T-helper 9 cell (primary cell): Measurements from ENCODE around the gene SHMT2.

Source experiments
- DNase-seq: peaks from one replicate; pipeline ENCODE4 v3.0.0-alpha.2; 2020

SHMT2 gene

DNA sequence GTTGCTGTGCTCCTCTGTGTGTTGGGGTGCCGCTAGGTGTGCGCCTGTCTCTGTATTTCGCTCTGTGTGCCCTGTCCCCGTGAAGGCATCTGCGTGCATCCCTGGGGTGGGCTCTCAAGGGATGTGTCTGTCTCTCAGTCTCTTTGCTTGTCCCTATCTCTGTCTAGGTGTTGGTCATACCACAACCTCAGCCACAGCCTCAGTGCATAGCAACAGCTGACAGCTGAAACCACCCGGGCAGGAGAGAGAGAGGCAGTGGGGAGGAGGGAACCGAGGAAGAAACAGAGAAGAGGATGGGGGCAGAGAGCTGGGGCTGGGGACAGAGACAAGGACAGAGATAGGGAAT lies 13.9 kb upstream of the SHMT2 start:
- DNase-seq = no peak

DNA sequence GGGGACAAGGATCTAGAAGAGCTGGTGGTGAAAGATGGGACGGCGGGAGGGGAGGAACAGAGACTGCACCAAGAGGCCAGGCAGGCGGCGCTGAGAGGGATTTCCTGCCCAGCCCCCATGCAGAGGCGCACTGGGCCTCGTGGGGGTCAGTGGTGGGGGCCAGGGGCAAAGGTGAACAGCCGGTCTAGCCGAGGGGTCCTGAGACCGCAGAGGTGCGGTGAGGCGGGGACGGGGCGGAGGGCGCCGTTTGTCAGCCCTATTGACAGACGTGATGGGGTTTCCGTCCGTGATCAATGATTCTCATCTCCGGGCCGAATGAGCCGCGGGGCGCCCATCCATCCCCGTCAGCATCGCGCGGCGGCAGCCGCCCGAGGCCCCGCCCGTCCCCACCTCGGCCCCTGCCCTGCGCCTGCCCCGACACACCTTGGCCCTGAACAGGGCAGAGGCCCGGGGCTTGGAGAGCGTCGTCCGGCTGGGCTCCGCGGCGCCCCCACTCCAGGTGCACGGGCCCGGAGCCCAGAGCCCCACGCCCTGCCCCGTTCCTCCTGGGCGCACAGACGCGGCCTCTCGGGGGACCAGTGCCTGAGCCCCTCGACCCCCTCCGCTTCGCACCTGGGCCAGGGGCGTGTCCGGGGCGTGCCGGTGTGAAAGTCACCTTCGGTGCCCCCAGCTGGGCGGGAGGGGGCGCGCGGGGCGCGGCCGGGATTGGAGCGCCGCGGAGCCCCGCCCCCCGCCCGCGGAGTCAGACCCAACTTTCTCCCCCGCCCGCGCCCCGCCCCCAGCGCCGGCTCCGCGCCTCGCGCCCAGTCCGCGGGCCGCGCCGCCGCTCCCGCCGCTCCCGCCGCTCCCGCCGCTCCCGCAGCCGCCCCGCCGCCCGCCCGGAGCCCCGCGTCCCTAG lies 13.2 kb upstream of the SHMT2 start, which contains the start of gene NXPH4:
Gene NXPH4, plus strand, starts transcription at position 781 of the 898 bp plus-strand sequence. CDS start 176 bp downstream, outside the sequence.
- DNase-seq = peak; percentile 55

DNA sequence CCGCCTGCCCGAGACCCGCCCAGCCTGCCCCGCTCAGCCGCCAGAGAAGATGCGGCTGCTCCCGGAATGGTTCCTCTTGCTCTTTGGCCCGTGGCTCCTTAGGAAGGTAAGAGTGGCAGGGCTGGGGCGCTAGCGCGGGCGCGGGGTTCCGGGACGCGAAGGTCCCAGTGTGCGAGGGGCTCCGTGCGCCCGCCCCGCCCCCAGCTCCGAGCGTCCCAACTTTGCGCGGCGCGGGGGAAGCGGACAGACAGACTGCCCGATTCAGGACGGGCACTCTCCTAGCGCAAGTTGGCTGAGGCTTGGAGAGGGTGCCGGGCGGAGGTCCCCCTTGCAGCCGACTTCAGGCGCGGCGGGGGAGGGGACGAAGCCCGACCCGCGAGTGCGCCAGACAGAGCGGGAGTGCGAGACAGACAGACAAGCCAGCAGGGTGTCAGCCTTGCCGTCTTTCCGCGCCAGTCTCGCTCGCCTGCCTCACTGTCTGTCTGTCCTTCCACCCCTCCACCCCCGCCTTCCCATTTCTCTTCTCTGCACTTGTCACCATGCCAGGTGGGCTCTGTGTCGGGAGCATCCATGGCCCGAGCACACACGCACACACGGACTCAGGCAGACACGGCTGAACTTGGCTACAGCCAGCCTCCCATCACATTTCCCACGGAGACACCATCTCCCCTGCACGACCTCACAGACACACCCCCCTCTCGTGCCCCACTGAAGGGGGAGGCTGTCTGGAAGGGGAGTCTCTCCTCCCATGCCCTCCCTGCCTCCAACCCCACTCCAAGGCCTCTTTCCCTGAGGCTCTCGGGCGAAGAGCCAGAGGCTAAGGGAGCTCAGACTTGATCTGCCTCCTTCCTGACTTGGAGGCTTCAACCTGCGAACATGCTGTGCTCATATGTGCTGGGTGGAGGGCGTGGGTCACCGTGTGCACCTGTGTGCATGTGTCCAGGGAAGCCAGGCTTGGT lies 12.3 kb upstream of the SHMT2 start:
- DNase-seq = peak; percentile 23

DNA sequence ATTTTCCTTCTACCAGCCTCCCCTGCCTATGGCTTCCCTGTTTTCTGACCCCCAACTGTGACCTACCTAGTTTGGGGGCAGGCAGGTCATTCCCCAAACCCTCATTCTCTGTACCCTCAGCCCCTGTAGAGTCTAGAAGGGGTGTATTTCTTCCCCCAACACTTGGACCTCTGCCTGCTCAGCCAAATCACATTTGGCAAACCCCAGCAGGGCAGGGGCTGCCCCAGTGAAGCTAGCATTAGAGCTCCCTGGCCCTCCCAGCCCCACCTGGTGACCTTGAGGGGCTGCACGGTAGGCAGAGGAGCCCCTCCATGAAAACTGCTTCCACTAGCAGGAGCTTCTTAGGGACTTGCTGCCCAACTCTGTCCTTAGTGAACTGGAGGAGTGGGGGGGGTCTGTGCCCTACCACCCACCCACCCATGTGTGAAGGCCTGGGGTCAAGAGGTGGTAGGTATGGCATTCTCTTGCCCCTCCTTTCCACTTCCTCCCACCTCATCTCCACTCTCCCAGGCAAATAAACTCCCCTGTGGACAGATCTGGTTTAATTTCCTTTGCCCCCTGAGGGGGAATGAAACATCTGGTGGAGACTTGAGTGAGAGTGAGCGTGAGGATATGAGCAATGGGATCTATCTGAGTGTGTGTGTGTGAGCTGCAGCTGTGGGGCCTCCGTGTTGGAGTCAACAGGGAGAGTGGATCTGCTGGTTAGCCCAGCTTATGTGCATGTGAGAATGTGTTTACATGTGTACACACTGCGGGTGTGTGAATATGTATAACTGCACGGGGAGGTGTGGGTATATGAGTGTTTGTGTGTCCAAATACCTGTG lies 11.3 kb upstream of the SHMT2 start:
- DNase-seq = no peak

DNA sequence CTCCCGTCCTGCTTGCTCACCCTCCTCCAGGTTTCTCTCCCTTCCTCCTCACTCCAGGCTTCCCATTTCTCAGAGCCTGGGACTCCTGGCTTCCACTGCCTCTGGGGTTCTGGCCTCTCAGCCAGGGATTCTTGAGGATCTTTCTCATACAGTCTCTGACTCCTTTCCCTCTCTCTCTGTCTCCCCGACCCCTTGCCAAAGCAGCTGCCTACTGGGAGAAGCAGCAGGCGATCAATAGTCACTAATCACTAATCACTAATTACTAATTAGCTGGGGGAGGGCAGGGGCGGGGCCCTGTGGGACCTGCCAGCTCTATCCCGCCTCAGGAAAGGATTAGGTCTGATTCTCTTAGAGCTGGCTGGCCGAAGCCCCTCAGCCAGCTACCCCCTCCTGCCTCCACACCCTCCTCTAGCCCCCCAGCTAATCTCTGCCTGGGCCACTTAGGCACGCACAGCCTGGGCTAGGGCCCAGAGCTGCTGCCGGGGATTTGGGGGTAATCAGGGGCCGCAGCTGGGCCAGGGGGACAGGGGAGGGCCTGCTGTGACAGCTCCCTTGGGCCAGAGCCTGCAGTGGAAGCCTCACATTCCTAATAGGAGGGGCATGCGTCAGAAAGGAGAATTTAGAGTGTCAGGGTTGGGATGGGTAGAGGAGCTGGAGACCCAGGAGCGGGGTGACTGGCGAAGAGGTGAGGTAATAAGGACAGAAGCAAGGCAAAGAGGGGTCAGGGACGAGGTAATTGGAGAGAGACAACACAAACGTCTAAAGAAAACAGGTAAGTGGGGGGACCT lies 10.1 kb upstream of the SHMT2 start:
- DNase-seq = no peak

DNA sequence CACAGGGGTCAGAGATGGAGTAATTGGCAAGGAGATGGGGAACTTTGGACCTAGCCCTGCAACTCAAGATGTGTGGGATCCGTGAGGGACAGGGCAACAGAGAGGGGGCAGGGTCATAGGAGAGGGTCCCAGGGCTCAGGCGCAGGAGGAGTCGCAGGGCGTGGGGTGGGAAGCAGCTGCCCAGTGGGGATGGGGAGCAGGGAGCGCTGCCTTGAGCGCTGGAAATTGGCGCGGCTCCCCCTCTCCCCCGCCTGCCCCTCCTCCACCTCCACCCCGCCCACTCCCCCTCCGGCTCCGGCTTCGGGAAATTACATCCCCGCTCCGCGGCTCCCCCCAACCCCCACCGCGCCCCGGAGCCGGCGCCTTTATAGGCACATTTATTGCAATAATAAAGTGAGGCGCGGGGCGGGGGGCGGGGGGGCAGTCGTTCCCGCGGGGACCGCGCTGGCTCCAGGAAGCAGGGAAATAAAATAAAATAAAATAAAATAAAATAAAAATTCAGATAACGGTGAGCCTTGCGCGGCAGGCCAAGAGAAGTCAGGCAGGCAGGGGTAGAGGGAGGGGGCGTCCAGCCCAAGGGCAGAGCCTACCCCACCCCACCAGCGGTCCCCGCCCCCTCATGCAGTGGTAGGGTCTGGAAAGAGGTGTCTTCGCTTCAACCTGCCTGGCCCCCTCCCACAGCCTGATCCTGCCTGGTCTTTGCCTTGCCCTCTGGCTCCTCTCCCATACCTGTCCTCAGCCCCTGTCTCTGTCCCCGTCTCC lies 9.3 kb upstream of the SHMT2 start:
- no peak for DNase-seq

DNA sequence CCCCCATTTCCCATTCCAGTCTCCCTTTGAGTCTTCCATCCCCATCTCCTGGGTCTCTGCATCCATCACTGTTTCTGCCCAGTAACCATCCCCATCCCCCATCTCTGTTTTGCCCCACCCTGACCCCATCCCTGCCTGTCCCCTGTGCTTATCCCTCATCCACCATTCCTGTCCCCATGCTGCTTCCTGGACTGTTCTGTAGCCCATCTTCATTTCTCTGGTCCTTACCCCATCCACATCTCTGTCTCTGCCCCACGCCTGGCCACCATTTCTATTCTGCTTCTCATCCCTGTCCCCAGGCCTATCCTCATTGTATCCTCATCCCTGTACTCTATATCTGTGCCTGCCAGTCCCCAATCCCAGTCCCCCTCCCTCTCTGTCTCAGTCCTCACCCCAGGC lies 8.7 kb upstream of the SHMT2 start:
- DNase-seq = no peak

DNA sequence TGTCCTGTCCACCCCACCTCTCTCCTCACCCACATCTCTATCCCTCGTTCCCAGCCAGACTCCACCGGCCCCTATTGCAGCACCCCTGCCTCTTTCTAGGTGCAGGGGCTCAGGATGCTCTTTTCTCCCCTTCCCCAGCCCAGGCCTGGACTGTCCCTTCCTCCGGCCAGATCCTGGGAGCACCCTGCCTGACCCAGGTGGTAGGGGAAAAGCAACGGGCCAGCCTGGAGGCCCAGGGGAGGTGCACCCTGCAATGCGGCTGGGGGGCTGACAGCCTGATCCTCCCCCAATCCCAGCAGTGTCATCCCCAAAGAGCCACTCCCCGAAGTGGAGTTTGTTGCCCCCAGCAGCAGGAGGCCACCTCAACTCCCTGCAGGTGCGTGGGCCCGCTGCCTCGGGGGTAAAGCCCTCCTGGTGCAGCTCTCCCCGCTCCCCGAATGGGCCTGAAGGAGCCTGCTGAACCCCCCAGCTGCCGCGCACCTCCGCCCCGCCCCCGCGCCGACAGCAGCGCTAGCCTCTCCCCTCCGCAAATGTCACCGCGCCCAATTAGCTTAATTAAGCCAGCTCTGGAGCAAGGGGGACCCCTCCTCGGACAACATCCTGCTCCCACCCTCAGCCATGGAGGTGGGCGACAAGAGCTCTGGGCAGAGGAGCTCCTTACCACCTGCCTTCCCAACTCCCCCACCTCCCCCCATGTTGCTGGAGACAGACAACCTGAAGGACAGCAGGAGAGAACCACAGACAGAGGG lies 8.2 kb upstream of the SHMT2 start:
- no peak for DNase-seq

DNA sequence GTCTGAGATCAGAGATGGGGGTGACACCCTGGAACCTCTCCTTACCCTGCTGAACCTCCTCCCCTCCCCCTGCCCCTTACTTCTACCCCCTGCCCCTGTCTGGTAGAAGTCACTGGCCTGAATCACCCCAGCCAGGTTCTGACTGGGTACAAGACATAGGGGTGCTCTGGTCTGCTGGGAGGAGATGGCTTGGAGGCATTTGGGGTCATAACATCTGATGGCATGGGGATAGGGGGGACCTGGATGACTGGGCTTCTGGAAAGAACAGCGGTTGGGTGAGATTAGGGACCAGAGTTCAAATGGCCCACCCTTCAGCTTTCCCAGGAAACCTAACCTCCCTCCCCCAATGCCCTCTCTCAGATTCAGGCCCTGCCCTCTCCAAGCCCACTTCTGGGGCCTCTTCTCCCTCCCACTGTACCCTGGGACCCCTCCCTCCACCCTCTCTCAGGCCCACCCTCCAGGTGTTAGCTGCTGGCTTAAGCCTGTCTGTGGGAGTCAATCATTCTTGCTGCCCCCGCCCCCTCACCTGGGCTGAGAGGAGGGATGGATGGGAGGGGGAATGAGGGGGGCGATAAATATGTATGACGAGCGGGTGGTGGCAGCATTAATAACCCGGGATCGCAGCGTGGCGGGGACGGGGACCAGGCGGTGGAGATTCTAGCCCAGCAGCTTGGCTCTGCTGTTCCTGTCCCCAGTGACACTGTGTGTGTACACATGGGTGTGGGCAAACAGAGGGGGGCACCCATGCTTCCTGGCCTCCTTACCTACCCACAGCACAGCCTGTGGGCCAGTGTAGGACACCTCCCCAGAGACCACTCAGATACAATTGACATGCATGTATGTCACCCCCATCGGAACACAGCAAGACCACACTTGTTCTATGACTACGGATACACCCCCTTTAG lies 7.0 kb upstream of the SHMT2 start:
- no peak for DNase-seq

DNA sequence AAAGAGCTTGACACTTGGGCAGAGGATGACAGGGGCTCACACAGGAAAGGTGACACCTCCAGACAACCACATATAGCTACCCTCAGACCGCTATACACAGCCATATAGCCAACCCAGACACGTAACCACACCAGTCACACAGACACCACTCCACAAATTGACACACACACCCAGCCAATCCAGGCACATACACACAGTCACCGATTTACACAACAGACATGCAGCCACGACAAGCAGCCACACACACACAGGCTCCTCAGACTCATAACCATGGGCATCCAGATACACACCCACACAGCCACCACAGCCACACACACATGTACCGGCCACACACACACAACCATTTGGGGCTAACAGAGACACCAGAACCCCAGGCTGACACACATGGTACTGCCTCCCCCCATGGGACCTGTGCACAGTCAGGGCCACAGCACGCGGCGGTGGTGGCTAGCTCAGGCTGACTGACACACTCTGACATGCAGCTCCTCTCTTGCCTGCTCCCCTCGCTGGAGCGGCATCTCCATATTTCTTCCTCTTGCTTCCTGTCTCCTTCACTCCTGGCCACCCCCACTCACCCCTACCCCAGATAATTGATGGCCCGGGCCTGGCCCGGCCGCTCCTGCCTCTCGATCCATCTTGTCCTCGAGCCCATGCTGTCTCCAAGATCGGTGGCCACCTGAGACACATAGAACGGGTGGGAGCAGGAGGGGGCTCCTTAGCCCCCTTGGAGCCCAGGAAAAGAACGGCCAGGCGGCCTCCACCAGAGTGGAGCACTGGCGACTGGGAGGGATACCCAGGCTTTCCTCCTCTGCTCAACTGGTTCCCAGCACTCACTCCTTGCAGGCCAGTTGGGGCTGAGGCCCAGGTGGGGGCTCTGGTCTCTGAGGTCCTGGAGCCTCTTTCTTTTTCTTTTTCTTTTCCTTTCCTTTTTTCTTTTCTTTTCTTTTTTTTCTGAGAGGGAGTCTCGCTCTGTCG lies 6.0 kb upstream of the SHMT2 start:
- DNase-seq = no peak

DNA sequence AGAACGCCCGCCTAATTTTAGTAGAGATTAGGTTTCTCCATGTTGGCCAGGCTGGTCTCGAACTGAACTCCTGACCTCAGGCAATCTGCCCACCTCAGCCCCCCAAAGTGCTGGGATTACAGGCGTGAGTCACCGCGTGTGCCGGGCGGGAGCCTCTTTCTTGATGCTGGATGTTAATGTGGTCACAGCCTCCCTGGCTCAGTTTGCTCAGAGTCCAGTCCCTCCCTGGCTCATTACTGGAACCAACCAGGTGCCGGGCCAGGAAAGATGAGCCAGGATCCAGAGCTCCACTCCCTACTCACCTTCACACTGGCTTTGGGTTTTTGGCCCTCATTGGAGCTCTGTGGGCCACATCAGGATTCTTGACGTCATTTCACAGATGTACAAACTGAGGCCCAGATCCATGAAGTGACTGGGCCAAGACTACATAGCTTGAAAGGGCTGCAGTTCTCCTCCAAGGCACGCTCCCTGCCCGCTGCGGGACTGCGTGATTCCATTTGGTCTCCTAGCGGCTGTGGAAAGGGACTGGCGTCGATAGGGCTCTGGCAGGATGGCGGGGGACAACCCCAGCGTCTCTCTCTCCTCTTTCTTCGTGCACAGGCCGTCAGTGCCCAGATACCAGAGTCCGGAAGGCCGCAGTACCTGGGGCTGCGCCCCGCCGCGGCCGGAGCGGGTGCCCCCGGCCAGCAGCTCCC lies 5.1 kb upstream of the SHMT2 start:
- DNase-seq = no peak

DNA sequence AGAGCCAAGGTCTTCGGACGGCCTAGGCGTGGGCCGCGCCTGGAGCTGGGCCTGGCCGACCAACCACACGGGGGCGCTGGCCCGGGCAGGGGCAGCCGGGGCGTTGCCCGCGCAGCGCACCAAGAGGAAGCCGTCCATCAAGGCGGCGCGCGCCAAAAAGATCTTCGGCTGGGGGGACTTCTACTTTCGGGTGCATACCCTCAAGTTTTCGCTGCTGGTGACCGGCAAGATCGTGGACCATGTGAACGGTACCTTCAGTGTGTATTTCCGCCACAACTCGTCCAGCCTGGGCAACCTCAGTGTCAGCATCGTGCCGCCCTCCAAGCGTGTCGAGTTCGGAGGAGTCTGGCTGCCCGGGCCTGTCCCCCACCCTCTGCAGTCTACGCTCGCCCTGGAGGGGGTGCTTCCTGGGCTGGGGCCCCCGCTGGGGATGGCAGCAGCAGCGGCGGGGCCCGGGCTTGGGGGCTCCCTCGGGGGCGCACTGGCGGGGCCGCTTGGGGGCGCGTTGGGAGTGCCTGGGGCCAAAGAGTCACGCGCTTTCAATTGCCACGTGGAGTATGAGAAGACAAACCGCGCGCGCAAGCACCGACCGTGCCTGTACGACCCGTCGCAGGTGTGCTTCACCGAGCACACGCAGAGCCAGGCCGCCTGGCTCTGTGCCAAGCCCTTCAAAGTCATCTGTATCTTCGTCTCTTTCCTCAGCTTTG lies 4.4 kb upstream of the SHMT2 start:
- peak; percentile 59 for DNase-seq

DNA sequence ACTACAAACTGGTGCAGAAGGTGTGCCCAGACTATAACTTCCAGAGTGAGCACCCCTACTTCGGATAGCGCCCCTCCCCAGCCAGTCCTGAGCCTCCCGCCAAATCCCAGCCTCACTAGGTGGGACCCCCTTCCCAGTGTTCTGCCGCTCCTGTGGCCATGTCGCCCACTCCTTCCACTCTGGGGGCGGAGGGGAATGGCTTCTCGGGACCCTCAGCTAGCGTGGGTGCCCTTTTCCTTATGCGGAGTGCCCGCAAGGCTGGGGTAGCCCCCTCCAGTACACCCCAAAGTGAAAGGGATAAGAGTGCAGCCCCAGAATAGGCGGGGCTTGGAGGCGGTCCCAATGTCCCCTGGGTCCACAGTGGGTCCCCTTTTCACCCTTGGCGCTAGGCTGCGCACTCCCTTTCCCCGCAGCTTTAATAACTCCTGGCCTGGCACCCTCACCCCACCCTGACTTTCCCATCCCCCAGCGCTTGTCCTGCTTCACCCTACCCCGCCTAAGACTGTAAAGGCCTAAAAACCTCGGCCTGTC lies 3.8 kb upstream of the SHMT2 start:
- no peak for DNase-seq

DNA sequence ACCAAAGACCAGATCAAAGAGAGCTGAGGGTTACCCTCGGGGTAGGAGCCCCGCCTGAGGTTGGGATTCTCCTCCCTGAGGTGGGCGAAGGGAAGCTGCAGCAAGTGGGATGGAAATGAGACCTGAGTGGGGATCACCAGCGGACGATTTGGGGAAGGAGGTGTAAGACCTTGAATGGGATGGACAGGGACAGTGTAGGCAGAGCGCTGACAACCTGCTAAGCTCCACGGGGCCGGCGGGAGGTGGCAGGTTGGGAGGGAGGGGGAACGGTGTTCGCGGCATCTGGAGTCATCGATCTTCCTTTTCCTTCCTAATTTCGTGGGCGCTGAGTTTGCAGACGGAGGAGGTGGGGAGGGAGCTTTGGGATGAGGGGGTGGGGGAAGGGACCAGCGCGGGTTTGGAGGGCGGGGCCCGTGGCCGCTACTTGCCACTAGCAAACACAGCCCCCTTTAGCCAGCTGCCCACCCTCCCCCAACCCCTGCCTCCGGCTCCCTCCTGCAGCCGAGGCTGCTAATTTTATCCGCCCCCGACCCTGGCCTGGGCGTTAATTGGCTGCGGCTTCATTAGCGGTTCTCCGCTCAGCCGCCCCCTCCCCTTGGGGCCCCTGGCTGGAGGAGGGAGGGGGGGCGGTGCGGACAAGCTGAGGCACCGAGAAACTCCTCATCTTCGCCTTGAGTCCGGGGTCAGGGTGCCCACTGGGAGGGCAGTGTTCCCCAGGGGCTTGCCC lies 2.8 kb upstream of the SHMT2 start:
- DNase-seq = no peak

DNA sequence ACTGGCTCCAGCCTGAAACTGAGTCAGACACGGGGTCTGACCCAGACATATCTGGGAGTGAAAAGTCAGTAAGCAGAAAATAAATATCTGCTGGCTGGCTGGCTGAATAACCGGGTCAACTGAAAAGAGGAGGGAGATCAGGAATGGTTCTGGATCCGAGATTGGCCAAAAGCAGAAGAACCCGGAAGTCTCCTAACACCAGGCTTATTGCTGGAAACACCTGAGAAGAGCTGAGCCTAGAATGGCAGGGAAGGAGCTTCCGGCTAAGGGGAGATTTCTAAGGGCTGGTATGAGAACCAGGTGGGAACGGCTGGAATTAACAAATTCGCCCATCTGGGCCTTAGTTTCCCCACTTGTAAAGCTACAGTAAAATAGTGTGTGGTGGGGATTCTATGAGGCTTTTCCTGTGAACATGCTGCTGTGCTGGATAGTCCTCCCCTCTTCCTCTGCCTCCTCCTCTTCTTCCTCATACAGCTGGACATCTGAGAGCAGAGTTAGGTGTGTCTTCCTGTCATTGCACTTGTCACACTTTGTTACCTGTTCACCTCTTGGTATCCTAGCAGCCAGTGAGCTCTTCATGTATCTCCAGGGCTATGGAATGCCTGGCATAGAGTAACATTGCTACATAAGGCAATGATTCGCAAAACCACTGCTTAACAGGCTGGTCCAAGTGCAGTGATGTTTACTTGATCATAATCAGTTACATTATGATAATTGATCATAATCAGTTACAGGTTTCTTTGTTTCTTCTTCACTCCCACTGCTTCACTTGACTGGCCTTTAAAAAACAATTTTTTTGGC lies 2.0 kb upstream of the SHMT2 start:
- no peak for DNase-seq
